Retinal pigment epithelial cell (primary cell): ENCODE results near the gene AOPEP.

ENCODE experiments used
- DNase-seq: peaks from one replicate; pipeline ENCODE4 v3.0.0-alpha.2; 2010; ENCODE audit warnings: low read depth
- H3K4me3 ChIP-seq: 2 replicates; pipeline ENCODE4 v1.5.1; 2011; ENCODE audit warnings: mild to moderate bottlenecking, low read length, control low read depth, moderate library complexity
- CTCF ChIP-seq: conservative IDR thresholded peaks from 2 replicates; pipeline ENCODE4 v1.5.1; 2011; ENCODE audit warnings: low read depth, low read length, control low read depth, inconsistent platforms

AOPEP gene

GRCh38 chr9:95104980-95105379 is 378.5 kb downstream of the AOPEP start:
- TF ChIP-seq CTCF, result no peak

DNA sequence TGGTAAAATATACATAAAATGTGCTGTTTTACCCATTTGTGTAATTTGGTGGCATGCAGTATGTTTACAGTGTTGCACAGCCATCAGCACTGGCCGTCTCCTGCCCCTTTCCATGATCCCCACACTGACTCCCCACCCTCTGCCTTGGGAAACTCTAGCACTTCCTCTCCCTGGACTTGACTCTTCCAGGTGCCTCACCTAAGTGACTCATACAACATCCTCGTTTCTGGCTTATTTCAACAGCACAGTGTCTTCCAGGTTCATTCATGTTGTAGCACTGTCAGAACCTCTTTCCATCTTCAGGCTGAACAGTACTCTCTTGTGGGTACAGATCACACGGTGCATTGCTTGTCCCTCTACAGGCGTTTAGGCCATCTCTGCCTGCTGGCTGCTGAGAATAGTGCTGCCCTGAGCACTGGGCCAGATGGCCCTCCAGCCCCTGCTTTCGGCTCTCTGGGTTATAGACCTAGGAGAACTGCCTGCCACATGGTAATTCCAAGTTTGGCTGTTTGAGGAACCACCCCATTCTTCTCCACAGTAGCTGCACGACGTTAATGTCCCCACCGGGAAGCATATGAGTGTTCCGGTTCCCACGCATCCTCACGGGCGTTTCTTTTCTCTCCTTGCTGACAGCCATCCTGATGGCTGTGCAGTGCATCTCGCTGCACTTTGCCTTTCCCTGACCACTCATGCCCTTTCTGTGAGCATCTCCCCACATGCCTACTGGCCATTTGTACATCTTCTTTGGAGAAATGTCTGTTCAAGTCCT is 379.2 kb downstream of the AOPEP start:
- no peak overlapping the region for H3K4me3 ChIP-seq
- no peak for DNase-seq
- no peak for TF ChIP-seq CTCF

More at GRCh38 chr9:95104980-95105379, 378.5 kb downstream of the AOPEP start:
- no peak overlapping the region for H3K4me3 ChIP-seq
- no peak for DNase-seq

GRCh38 chr9:95107001-95107749 is 380.7 kb downstream of the AOPEP start:
- no peak overlapping the region for H3K4me3 ChIP-seq
- peak; percentile 83 for DNase-seq
- TF ChIP-seq CTCF, result peak; percentile 27

- H3K4me3 ChIP-seq, result no peak overlapping the region
- DNase-seq, result no peak
- no peak for TF ChIP-seq CTCF
Measured at GRCh38 chr9:95107976-95108375, 381.5 kb downstream of the AOPEP start.

- no peak for DNase-seq
- H3K4me3 ChIP-seq, result no peak overlapping the region
- TF ChIP-seq CTCF, result no peak
Measured at GRCh38 chr9:95108777-95109176, 382.3 kb downstream of the AOPEP start.

DNA sequence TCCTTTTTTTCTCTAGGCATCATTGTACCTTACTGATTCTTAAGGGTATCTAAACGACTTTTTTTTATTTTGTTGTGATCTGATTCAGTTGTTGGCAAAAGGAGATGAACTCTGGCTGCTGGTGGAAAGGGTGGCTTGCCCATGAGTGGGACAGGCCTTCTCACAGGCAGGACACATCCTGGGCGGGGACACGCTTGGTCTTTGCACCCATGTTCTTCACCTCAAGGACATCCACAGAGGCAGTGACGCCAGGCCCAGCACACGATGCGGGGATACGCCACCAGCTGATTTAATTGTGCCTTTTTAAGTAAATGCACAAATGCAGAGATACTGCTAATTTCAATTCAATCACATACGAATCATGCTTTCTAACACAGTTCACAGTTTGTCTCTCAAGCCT is 383.0 kb downstream of the AOPEP start:
- no peak for DNase-seq
- no peak overlapping the region for H3K4me3 ChIP-seq
- no peak for TF ChIP-seq CTCF
